IMR-90 (cell line): Measurements from ENCODE around the gene FARS2.
A peak's percentile ranks its signal among the peaks of the same experiment; 100 is the strongest.

Experiments used
- CTCF ChIP-seq: conservative IDR thresholded peaks from 2 replicates; pipeline ENCODE4 v1.5.1; 2012; ENCODE audit warnings: mild to moderate bottlenecking, low read depth, low read length, improper control_type of control experiment
- MAFK ChIP-seq: IDR thresholded peaks from 2 replicates; pipeline ENCODE4 v1.6.1; 2012; ENCODE audit warnings: low read depth, low read length, improper control_type of control experiment
- MAZ ChIP-seq: IDR thresholded peaks from 2 replicates; pipeline ENCODE4 v1.6.1; 2012; ENCODE audit warnings: low read depth, mild to moderate bottlenecking, low read length, improper control_type of control experiment, moderate library complexity, borderline replicate concordance
- RAD21 ChIP-seq: IDR thresholded peaks from 2 replicates; pipeline ENCODE4 v1.6.1; 2012; ENCODE audit warnings: low read length, improper control_type of control experiment

- TF ChIP-seq CTCF (no peak), MAZ (no peak), MAFK (peak; percentile 80), RAD21 (no peak)
Observed at GRCh38 chr6:5482619-5483018, 221.3 kb downstream of the FARS2 start.
